Adipocyte (in vitro differentiated cells): ENCODE results near the gene RTP4.

ENCODE experiments used
- DNase-seq: peaks from one replicate; pipeline ENCODE4 v3.0.0-alpha.2; 2015; ENCODE audit warnings: low read depth
- H3K27me3 ChIP-seq: replicated peaks from 2 replicates; pipeline ENCODE4 v1.7.0; 2013; ENCODE audit warnings: mild to moderate bottlenecking, low read length, moderate library complexity; ENCODE audit not compliant: control insufficient read depth, insufficient read depth
- H3K36me3 ChIP-seq: 2 replicates; pipeline ENCODE4 v1.7.0; 2013; ENCODE audit warnings: low read length, mild to moderate bottlenecking, moderate library complexity; ENCODE audit not compliant: control insufficient read depth, insufficient read depth, severe bottlenecking
- H3K4me1 ChIP-seq: 2 replicates; pipeline ENCODE4 v1.7.0; 2013; ENCODE audit warnings: mild to moderate bottlenecking, low read length, moderate library complexity; ENCODE audit not compliant: control insufficient read depth, insufficient read depth
- H3K4me3 ChIP-seq: 2 replicates; pipeline ENCODE4 v1.7.0; 2013; ENCODE audit warnings: mild to moderate bottlenecking, low read length, moderate library complexity
- H3K9ac ChIP-seq: 2 replicates; pipeline ENCODE4 v1.7.0; 2013; ENCODE audit warnings: mild to moderate bottlenecking, low read length, moderate library complexity
- H3K9me3 ChIP-seq: 2 replicates; pipeline ENCODE4 v1.7.0; 2013; ENCODE audit warnings: mild to moderate bottlenecking, low read length, moderate library complexity; ENCODE audit not compliant: control insufficient read depth

The RTP4 gene

GRCh38 chr3:187368251-187369088 lies at the start of gene RTP4:
Gene RTP4, plus strand, starts transcription at chr3:187368385. Its CDS starts 57 bp downstream, at chr3:187368442.
- H3K4me3 ChIP-seq: peak within 1 kb of the TSS; percentile 80
- peak within 1 kb of the TSS; percentile 81 for H3K9ac ChIP-seq
- no peaks in the 10 kb centered on the region for H3K27me3 ChIP-seq
- H3K4me1 ChIP-seq: peaks cover 4% of the 10 kb centered on the region
- H3K36me3 ChIP-seq: no peaks in the 10 kb centered on the region
- H3K9me3 ChIP-seq: no peaks in the 10 kb centered on the region
- DNase-seq: peak; percentile 50

- Histone ChIP-seq H3K4me1 (peaks cover 11% of the 10 kb centered on the region), H3K27me3 (no peaks in the 10 kb centered on the region), H3K36me3 (no peaks in the 10 kb centered on the region), H3K9me3 (no peaks in the 10 kb centered on the region), H3K4me3 (peak overlapping the region; percentile 80), H3K9ac (peak overlapping the region; percentile 76)
- peak; percentile 85 for DNase-seq
Observed at GRCh38 chr3:187318819-187319616, 49.2 kb upstream of the RTP4 start.

- H3K9me3 ChIP-seq: no peaks in the 10 kb centered on the region
- no peaks in the 10 kb centered on the region for H3K36me3 ChIP-seq
- peak overlapping the region; percentile 76 for H3K9ac ChIP-seq
- H3K4me1 ChIP-seq: peaks cover 7% of the 10 kb centered on the region
- DNase-seq: peak; percentile 42
- peak overlapping the region; percentile 80 for H3K4me3 ChIP-seq
- H3K27me3 ChIP-seq: peaks cover 4% of the 10 kb centered on the region
Observed at GRCh38 chr3:187319699-187320302, 48.4 kb upstream of the RTP4 start.

GRCh38 chr3:187321766-187322165 lies 46.4 kb upstream of the RTP4 start:
- Histone ChIP-seq H3K4me1 (peaks cover 7% of the 10 kb centered on the region), H3K36me3 (no peaks in the 10 kb centered on the region), H3K9ac (no peak overlapping the region), H3K4me3 (no peak overlapping the region), H3K27me3 (peaks cover 4% of the 10 kb centered on the region), H3K9me3 (no peaks in the 10 kb centered on the region)
- no peak for DNase-seq

- Histone ChIP-seq H3K9ac (no peak overlapping the region), H3K4me3 (no peak overlapping the region), H3K9me3 (no peaks in the 10 kb centered on the region), H3K36me3 (no peaks in the 10 kb centered on the region), H3K4me1 (peaks cover 7% of the 10 kb centered on the region), H3K27me3 (peaks cover 4% of the 10 kb centered on the region)
- no peak for DNase-seq
Observed at GRCh38 chr3:187322291-187322690, 45.9 kb upstream of the RTP4 start.

GRCh38 chr3:187323091-187323490 lies 45.1 kb upstream of the RTP4 start:
- H3K9ac ChIP-seq: no peak overlapping the region
- peaks cover 7% of the 10 kb centered on the region for H3K4me1 ChIP-seq
- no peaks in the 10 kb centered on the region for H3K36me3 ChIP-seq
- H3K9me3 ChIP-seq: no peaks in the 10 kb centered on the region
- peaks cover 4% of the 10 kb centered on the region for H3K27me3 ChIP-seq
- H3K4me3 ChIP-seq: no peak overlapping the region
- DNase-seq: no peak

GRCh38 chr3:187325632-187326031 lies 42.6 kb upstream of the RTP4 start:
- Histone ChIP-seq H3K9me3 (no peaks in the 10 kb centered on the region), H3K4me1 (no peaks in the 10 kb centered on the region), H3K27me3 (peaks cover 4% of the 10 kb centered on the region), H3K9ac (no peak overlapping the region), H3K4me3 (no peak overlapping the region), H3K36me3 (no peaks in the 10 kb centered on the region)
- no peak for DNase-seq

- no peak overlapping the region for H3K4me3 ChIP-seq
- H3K36me3 ChIP-seq: no peaks in the 10 kb centered on the region
- no peak for DNase-seq
- no peaks in the 10 kb centered on the region for H3K9me3 ChIP-seq
- no peaks in the 10 kb centered on the region for H3K4me1 ChIP-seq
- H3K9ac ChIP-seq: no peak overlapping the region
- H3K27me3 ChIP-seq: peaks cover 9% of the 10 kb centered on the region
Observed at GRCh38 chr3:187327845-187328244, 40.3 kb upstream of the RTP4 start.

GRCh38 chr3:187328691-187329090 lies 39.5 kb upstream of the RTP4 start:
- Histone ChIP-seq H3K4me1 (no peaks in the 10 kb centered on the region), H3K4me3 (no peak overlapping the region), H3K36me3 (no peaks in the 10 kb centered on the region), H3K9ac (no peak overlapping the region), H3K9me3 (no peaks in the 10 kb centered on the region), H3K27me3 (peaks cover 9% of the 10 kb centered on the region)
- no peak for DNase-seq

GRCh38 chr3:187334904-187335303 lies 33.3 kb upstream of the RTP4 start:
- Histone ChIP-seq H3K27me3 (peaks cover 18% of the 10 kb centered on the region), H3K9me3 (no peaks in the 10 kb centered on the region), H3K36me3 (no peaks in the 10 kb centered on the region), H3K4me3 (no peak overlapping the region), H3K9ac (no peak overlapping the region), H3K4me1 (no peaks in the 10 kb centered on the region)
- DNase-seq: no peak

- no peak overlapping the region for H3K4me3 ChIP-seq
- H3K9ac ChIP-seq: no peak overlapping the region
- no peaks in the 10 kb centered on the region for H3K4me1 ChIP-seq
- no peaks in the 10 kb centered on the region for H3K36me3 ChIP-seq
- peaks cover 20% of the 10 kb centered on the region for H3K27me3 ChIP-seq
- no peak for DNase-seq
- no peaks in the 10 kb centered on the region for H3K9me3 ChIP-seq
Observed at GRCh38 chr3:187336322-187336721, 31.9 kb upstream of the RTP4 start.
